ENCODE measurements around the gene PTDSS2. TPM values are rescaled to one million over a fixed set of nuclear protein-coding genes. Genes with fewer than 3 reads are reported as not detected.

Gene PTDSS2
- total RNA-seq, 2 experiments from 2014 or later = 24.6 to 26.1 TPM

GRCh38 chr11:445765-446588 lies 4.1 kb upstream of the PTDSS2 start:
- Mint-ChIP-seq H3K4me1 (ENCODE audit: low read depth) (peaks cover 23% of the 10 kb centered on the region), H3K27me3 (ENCODE audit: low read depth) (peaks cover 8% of the 10 kb centered on the region), H3K9me3 (ENCODE audit: insufficient read depth) (no peaks in the 10 kb centered on the region), H3K27ac (no peak overlapping the region), H3K36me3 (ENCODE audit: low read depth) (peaks cover 2% of the 10 kb centered on the region), H3K4me3 (no peak overlapping the region)
- ATAC-seq = no peak
- ChIA-PET CTCF (interaction anchor here (0.9 kb wide), 1 partner anchor 31 kb away, joined by 3 read pairs; the partner anchor contains the start of gene SIGIRR), POLR2A (interaction anchor here (0.6 to 5.3 kb wide), 2 partner anchors 30 to 276 kb away, joined by 3 to 59 read pairs; partner anchors contain the start of gene SIGIRR)
- DNase-seq = no peak

DNA sequence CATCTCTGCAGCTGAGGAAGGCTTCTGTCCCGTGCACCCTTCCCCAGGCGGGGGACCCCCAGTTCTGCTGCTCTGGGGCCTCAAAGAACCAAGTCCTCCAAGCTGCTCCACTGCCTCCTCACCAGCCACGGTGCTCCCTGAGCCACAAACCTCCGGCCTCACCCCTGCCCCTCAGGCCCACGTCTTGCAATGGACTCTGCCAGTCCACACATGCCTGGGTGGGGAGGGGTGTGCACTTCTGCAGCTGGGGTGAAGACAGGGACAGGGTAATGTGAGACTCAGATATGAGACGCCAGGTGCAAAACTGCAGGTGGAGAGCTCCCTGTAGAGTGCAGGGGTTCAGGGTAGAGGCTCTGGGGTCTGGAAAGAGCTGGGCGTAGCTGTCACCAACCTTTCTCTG lies 3.2 kb upstream of the PTDSS2 start:
- Mint-ChIP-seq H3K4me1 (ENCODE audit: low read depth) (peaks cover 29% of the 10 kb centered on the region), H3K27ac (no peak overlapping the region), H3K4me3 (no peak overlapping the region), H3K27me3 (ENCODE audit: low read depth) (peaks cover 8% of the 10 kb centered on the region), H3K36me3 (ENCODE audit: low read depth) (peaks cover 4% of the 10 kb centered on the region), H3K9me3 (ENCODE audit: insufficient read depth) (no peaks in the 10 kb centered on the region)
- ChIA-PET POLR2A (interaction anchor here (0.6 to 5.3 kb wide), 2 partner anchors 31 to 275 kb away, joined by 3 to 59 read pairs; partner anchors contain the start of gene SIGIRR), CTCF (interaction anchor here (1.1 to 5.2 kb wide), 5 partner anchors 32 to 160 kb away, joined by 3 to 60 read pairs (median 15); partner anchors contain the start of genes IFITM2 and SIGIRR)
- DNase-seq (no peak), ATAC-seq (no peak)

DNA sequence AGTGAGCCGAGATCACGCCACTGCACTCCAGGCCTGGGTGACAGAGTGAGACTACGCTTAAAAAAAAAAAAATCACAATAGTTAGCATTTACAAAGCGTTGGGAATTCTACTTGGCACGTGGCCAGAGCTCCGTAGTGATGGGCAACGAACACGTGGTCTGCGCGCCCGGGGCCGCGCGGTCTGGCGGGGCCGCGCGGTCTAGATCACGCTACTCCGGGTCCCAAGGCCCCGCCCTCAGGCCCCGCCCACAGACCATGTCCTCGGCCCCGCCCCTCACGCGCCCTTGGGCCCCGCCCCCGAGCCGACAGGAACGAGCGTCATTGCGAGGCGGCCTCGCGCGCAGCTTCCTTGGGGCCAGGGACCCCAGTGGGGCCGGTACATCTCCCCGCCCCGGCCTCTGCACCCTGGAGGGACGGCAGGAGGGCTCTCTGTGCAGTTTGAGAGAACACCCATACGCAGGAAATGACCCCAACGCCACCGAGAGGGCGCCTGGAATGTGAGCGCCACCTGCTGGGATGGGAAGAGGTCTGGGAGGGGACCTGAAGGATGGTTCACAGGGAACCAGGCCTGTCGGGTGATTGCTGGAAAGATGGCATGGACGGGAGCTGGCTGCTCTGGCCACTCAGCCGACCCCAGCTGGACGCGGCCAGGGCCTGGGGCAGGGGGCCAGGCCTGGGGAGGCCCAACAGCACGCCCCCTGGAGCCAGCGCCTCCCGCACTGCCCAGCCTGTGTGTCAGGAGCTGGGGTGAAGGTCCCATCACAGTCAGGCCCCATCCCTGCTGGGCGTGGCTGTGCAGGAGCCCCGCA lies 2.0 kb upstream of the PTDSS2 start:
- no peaks in the 10 kb centered on the region for H3K9me3 Mint-ChIP-seq (ENCODE audit: insufficient read depth)
- ATAC-seq = peak; percentile 77
- peaks cover 10% of the 10 kb centered on the region for H3K36me3 Mint-ChIP-seq (ENCODE audit: low read depth)
- peak overlapping the region; percentile 83 for H3K4me3 Mint-ChIP-seq
- ChIA-PET CTCF (interaction anchor here (0.6 to 5.6 kb wide), 36 partner anchors 8 to 241 kb away, joined by 3 to 60 read pairs (median 4); partner anchors contain the start of genes BET1L, IFITM2, PHRF1 and PSMD13), POLR2A (interaction anchor here (0.6 to 5.3 kb wide), 13 partner anchors 8 to 241 kb away, joined by 3 to 59 read pairs (median 3); partner anchors contain the start of genes BET1L, RIC8A, RNH1 and SIGIRR)
- peaks cover 8% of the 10 kb centered on the region for H3K27me3 Mint-ChIP-seq (ENCODE audit: low read depth)
- peaks cover 28% of the 10 kb centered on the region for H3K4me1 Mint-ChIP-seq (ENCODE audit: low read depth)
- DNase-seq = peak; percentile 97
- H3K27ac Mint-ChIP-seq = peak overlapping the region; percentile 97

DNA sequence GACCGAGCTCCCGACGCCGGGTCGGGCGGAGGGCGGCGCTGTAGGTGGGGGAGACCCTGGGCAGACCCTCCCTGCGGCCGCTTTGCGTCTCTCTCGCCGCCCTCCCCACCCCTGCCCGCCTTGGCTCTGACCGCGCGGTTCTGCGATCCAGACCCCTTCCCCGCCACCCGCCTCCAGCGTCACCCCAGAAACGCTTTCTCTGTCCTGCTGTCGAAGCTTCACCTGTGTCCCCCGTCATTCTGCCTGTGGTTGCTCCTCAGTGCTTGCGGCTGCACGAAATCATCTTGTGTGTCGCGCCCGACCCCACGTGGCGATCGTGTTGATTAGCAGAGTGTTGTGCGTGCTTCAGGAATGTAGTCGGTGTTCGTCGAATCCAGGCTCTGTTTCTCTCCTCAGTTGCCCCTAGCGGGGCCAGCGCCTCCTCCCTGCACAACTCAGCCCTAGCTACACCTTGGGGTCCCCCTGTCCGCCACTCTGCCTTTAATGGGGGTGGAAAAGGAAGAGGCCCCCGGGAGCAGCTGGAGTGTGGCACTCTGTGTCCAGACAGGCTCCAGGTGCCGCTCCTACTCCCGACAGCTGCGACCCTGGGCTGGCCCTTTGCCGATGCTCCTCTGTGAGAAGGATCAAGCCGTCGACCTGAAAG lies 851 bp downstream of the PTDSS2 start:
- POLR2A ChIA-PET = interaction anchor here (0.9 to 5.3 kb wide), 5 partner anchors 35 to 201 kb away, joined by 3 to 59 read pairs (median 3); partner anchors contain the start of gene SIGIRR
- peak; percentile 88 for DNase-seq
- H3K4me3 Mint-ChIP-seq = peak overlapping the region; percentile 92
- peaks cover 39% of the 10 kb centered on the region for H3K4me1 Mint-ChIP-seq (ENCODE audit: low read depth)
- peaks cover 22% of the 10 kb centered on the region for H3K36me3 Mint-ChIP-seq (ENCODE audit: low read depth)
- no peaks in the 10 kb centered on the region for H3K9me3 Mint-ChIP-seq (ENCODE audit: insufficient read depth)
- H3K27ac Mint-ChIP-seq = peak overlapping the region; percentile 96
- CTCF ChIA-PET = interaction anchor here (0.6 to 5.6 kb wide), 14 partner anchors 9 to 244 kb away, joined by 3 to 60 read pairs (median 7); partner anchors contain the start of genes ANO9, BET1L, IFITM2 and RIC8A
- H3K27me3 Mint-ChIP-seq (ENCODE audit: low read depth) = no peaks in the 10 kb centered on the region
- peak; percentile 35 for ATAC-seq

- H3K36me3 Mint-ChIP-seq (ENCODE audit: low read depth) = peaks cover 29% of the 10 kb centered on the region
- no peak for DNase-seq
- peak overlapping the region; percentile 96 for H3K27ac Mint-ChIP-seq
- H3K4me3 Mint-ChIP-seq = peak overlapping the region; percentile 92
- H3K4me1 Mint-ChIP-seq (ENCODE audit: low read depth) = peaks cover 47% of the 10 kb centered on the region
- ATAC-seq = no peak
- CTCF ChIA-PET = interaction anchor here (1.3 to 5.6 kb wide), 6 partner anchors 45 to 201 kb away, joined by 4 to 38 read pairs (median 24); partner anchors contain the start of genes IFITM2 and RNH1
- no peaks in the 10 kb centered on the region for H3K27me3 Mint-ChIP-seq (ENCODE audit: low read depth)
- POLR2A ChIA-PET = interaction anchor here (0.9 kb wide), 1 partner anchor 46 kb away, joined by 3 read pairs; no protein-coding TSS in a partner anchor
- no peaks in the 10 kb centered on the region for H3K9me3 Mint-ChIP-seq (ENCODE audit: insufficient read depth)
Observed at GRCh38 chr11:451738-452137, 1.7 kb downstream of the PTDSS2 start.

GRCh38 chr11:452203-452744 lies 2.2 kb downstream of the PTDSS2 start:
- DNase-seq (no peak), ATAC-seq (no peak)
- H3K36me3 Mint-ChIP-seq (ENCODE audit: low read depth) = peaks cover 32% of the 10 kb centered on the region
- ChIA-PET POLR2A (interaction anchor here (0.9 to 1.7 kb wide), 2 partner anchors 46 to 244 kb away, joined by 3 read pairs; partner anchors contain the start of gene TMEM80), CTCF (interaction anchor here (1.2 to 5.6 kb wide), 2 partner anchors 67 to 201 kb away, joined by 3 to 35 read pairs; no protein-coding TSS in a partner anchor)
- peak overlapping the region; percentile 22 for H3K4me3 Mint-ChIP-seq
- H3K27ac Mint-ChIP-seq = no peak overlapping the region
- peaks cover 53% of the 10 kb centered on the region for H3K4me1 Mint-ChIP-seq (ENCODE audit: low read depth)
- no peaks in the 10 kb centered on the region for H3K9me3 Mint-ChIP-seq (ENCODE audit: insufficient read depth)
- H3K27me3 Mint-ChIP-seq (ENCODE audit: low read depth) = no peaks in the 10 kb centered on the region

GRCh38 chr11:452916-453527 lies 2.9 kb downstream of the PTDSS2 start:
- ATAC-seq (no peak), DNase-seq (no peak)
- Mint-ChIP-seq H3K4me3 (no peak overlapping the region), H3K36me3 (ENCODE audit: low read depth) (peaks cover 37% of the 10 kb centered on the region), H3K27me3 (ENCODE audit: low read depth) (no peaks in the 10 kb centered on the region), H3K27ac (no peak overlapping the region), H3K9me3 (ENCODE audit: insufficient read depth) (no peaks in the 10 kb centered on the region), H3K4me1 (ENCODE audit: low read depth) (peaks cover 60% of the 10 kb centered on the region)
- POLR2A ChIA-PET = interaction anchor here (1.7 kb wide), 1 partner anchor 243 kb away, joined by 3 read pairs; the partner anchor contains the start of gene TMEM80
- CTCF ChIA-PET = interaction anchor here (1.2 to 5.6 kb wide), 2 partner anchors 66 to 202 kb away, joined by 3 to 35 read pairs; no protein-coding TSS in a partner anchor

DNA sequence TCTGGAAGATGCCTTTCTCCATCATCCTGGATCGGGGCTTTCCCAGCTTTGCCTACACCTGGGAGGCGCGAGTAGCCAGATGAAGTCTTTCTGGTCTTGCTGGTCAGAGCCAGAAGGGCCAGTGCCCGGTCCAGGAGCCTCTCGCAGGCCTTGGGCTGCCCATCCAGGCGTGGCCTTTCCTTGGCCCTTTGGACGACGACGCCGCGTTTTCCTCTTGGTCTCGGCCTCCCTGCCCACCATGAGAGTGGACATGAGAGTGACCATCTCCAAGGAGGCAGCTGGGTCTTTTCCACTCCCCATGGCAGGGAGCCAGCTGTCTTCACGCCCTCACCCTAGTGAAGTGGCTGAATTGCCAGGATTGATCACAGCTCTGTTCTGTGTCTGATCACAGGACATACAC lies 3.5 kb downstream of the PTDSS2 start:
- no peak for DNase-seq
- Mint-ChIP-seq H3K27ac (no peak overlapping the region), H3K36me3 (ENCODE audit: low read depth) (peaks cover 37% of the 10 kb centered on the region), H3K27me3 (ENCODE audit: low read depth) (no peaks in the 10 kb centered on the region), H3K4me1 (ENCODE audit: low read depth) (peaks cover 57% of the 10 kb centered on the region), H3K4me3 (no peak overlapping the region), H3K9me3 (ENCODE audit: insufficient read depth) (no peaks in the 10 kb centered on the region)
- ATAC-seq = no peak
- ChIA-PET POLR2A (interaction anchor here (1.7 kb wide), 1 partner anchor 242 kb away, joined by 3 read pairs; the partner anchor contains the start of gene TMEM80), CTCF (no interaction called here)

- H3K27ac Mint-ChIP-seq = no peak overlapping the region
- peaks cover 53% of the 10 kb centered on the region for H3K4me1 Mint-ChIP-seq (ENCODE audit: low read depth)
- POLR2A ChIA-PET = interaction anchor here (1.7 kb wide), 1 partner anchor 242 kb away, joined by 3 read pairs; the partner anchor contains the start of gene TMEM80
Observed at GRCh38 chr11:454043-454442, 4.0 kb downstream of the PTDSS2 start.

GRCh38 chr11:454801-455565 lies 4.9 kb downstream of the PTDSS2 start:
- Mint-ChIP-seq H3K4me1 (ENCODE audit: low read depth) (peaks cover 45% of the 10 kb centered on the region), H3K27ac (no peak overlapping the region), H3K27me3 (ENCODE audit: low read depth) (no peaks in the 10 kb centered on the region), H3K9me3 (ENCODE audit: insufficient read depth) (no peaks in the 10 kb centered on the region), H3K36me3 (ENCODE audit: low read depth) (peaks cover 37% of the 10 kb centered on the region), H3K4me3 (no peak overlapping the region)
- ChIA-PET POLR2A (no interaction called here), CTCF (no interaction called here)
- ATAC-seq = no peak
- no peak for DNase-seq

More at GRCh38 chr11:454043-454442, 4.0 kb downstream of the PTDSS2 start:
- ATAC-seq (no peak), DNase-seq (no peak)
- no peaks in the 10 kb centered on the region for H3K9me3 Mint-ChIP-seq (ENCODE audit: insufficient read depth)
- H3K36me3 Mint-ChIP-seq (ENCODE audit: low read depth) = peaks cover 37% of the 10 kb centered on the region
- no peaks in the 10 kb centered on the region for H3K27me3 Mint-ChIP-seq (ENCODE audit: low read depth)
- H3K4me3 Mint-ChIP-seq = no peak overlapping the region
- CTCF ChIA-PET = no interaction called here
